OCI-LY7 (cell line): Measurements from ENCODE around the gene LRRC40. TPM values are rescaled to one million over a fixed set of nuclear protein-coding genes. Genes with fewer than 3 reads are reported as not detected.

Source experiments
- BruUV-seq: library from RNA; stranded (reverse); fragments of 400-500 nt; replicated peaks from 2 replicates; lab custom pipeline; 2021; lab: Mats Ljungman, UMichigan
- CTCF ChIA-PET: fragments of 300-600 bp; sonication (Branson Sonifier 250); formaldehyde crosslinking; loops from one replicate; lab custom pipeline; 2022; ENCODE audit warnings: antibody characterized with exemption; ENCODE audit not compliant: unreplicated experiment; lab: Charles Lee
- POLR2A ChIA-PET: fragments of 300-600 bp; sonication (Branson Sonifier 250); formaldehyde crosslinking; loops from one replicate; lab custom pipeline; 2022; ENCODE audit warnings: antibody characterized with exemption; lab: Charles Lee
- DNase-seq: peaks from one replicate; pipeline ENCODE4 v3.0.0-alpha.2; 2015; ENCODE audit warnings: low spot score
- H2AFZ ChIP-seq: fragments of 200-600 bp; sonication (generic), shearing (Covaris generic); 2 replicates; pipeline ENCODE4 v1.6.1; 2014; ENCODE audit warnings: mild to moderate bottlenecking, antibody characterized with exemption, low read length, moderate library complexity
- H3K27ac ChIP-seq: fragments of 200-600 bp; sonication (generic); 2 replicates; pipeline ENCODE4 v1.5.1; 2014; ENCODE audit warnings: mixed run types, low read depth, mild to moderate bottlenecking, moderate library complexity, low read length, inconsistent platforms; ENCODE audit not compliant: poor library complexity, severe bottlenecking
- H3K36me3 ChIP-seq: fragments of 200-600 bp; sonication (generic); 2 replicates; pipeline ENCODE4 v1.6.1; 2014; ENCODE audit warnings: mild to moderate bottlenecking, antibody characterized with exemption, low read length, moderate library complexity, mixed read lengths; ENCODE audit not compliant: insufficient read depth
- H3K4me1 ChIP-seq: fragments of 200-600 bp; sonication (generic); 2 replicates; pipeline ENCODE4 v1.5.1; 2014; ENCODE audit warnings: mild to moderate bottlenecking, low read length; ENCODE audit not compliant: insufficient read depth, poor library complexity, severe bottlenecking
- H3K4me2 ChIP-seq: fragments of 200-600 bp; sonication (generic); 2 replicates; pipeline ENCODE4 v1.6.1; 2014; ENCODE audit warnings: mild to moderate bottlenecking, low read length
- H3K4me3 ChIP-seq: fragments of 200-600 bp; sonication (generic); 2 replicates; pipeline ENCODE4 v1.5.1; 2014; ENCODE audit warnings: mild to moderate bottlenecking, low read depth, low read length; ENCODE audit not compliant: poor library complexity, severe bottlenecking
- H3K79me2 ChIP-seq: fragments of 200-600 bp; sonication (generic); 2 replicates; pipeline ENCODE4 v1.6.1; 2016; ENCODE audit warnings: low read depth, mild to moderate bottlenecking, low read length, moderate library complexity, mixed read lengths; ENCODE audit not compliant: insufficient read depth
- H3K9me2 ChIP-seq: fragments of 200-600 bp; sonication (generic); 2 replicates; pipeline ENCODE4 v1.6.1; 2016; ENCODE audit warnings: mild to moderate bottlenecking, low read length, mixed read lengths; ENCODE audit not compliant: insufficient read depth
- H3K9me3 ChIP-seq: fragments of 200-600 bp; sonication (generic); 2 replicates; pipeline ENCODE4 v1.6.1; 2014; ENCODE audit warnings: mild to moderate bottlenecking, mixed run types, low read length, mixed read lengths
- H4K20me1 ChIP-seq: fragments of 200-600 bp; sonication (generic); 2 replicates; pipeline ENCODE4 v1.6.1; 2014; ENCODE audit warnings: mild to moderate bottlenecking, antibody characterized with exemption, low read length, moderate library complexity, mixed read lengths; ENCODE audit not compliant: insufficient read depth
- CTCF ChIP-seq: fragments of 200-600 bp; sonication (generic); conservative IDR thresholded peaks from 2 replicates; pipeline ENCODE4 v1.5.1; 2014; ENCODE audit warnings: mild to moderate bottlenecking, antibody characterized with exemption, low read length, moderate library complexity, mixed read lengths
- EZH2phosphoT487 ChIP-seq: fragments of 200-600 bp; sonication (generic); IDR thresholded peaks from 2 replicates; pipeline ENCODE4 v1.6.1; 2018; ENCODE audit warnings: low read depth, borderline replicate concordance, mild to moderate bottlenecking, mixed run types, antibody characterized with exemption, low read length, moderate library complexity, mixed read lengths
- intact Hi-C: fragments of 100-400 bp; cut with micrococcal nuclease; formaldehyde crosslinking; loops from one replicate; pipeline ENCODE4 v1.10.0; 2022; ENCODE audit not compliant: unreplicated experiment
- total RNA-seq, 2 experiments: library from RNA; depleted of rRNA in 1 of 2; stranded (reverse); fragments of >200 nt in 1 of 2; shearing (Covaris generic) in 1 of 2; gene quantifications; 2 replicates each; pipeline ENCODE4 v1.2.3, GENCODE V29; 2014 to 2022

The LRRC40 gene
- total RNA-seq, 2 experiments from 2014 or later = 20.3 to 22.0 TPM

GRCh38 chr1:70222716-70223235 lies 17.4 kb upstream of the LRRC40 start:
- Histone ChIP-seq H3K4me1 (peaks cover 66% of the 10 kb centered on the region), H3K9me2 (no peaks in the 10 kb centered on the region), H3K27ac (peak overlapping the region; percentile 92), H3K9me3 (no peaks in the 10 kb centered on the region), H4K20me1 (peaks cover 42% of the 10 kb centered on the region), H3K4me2 (peak overlapping the region; percentile 82), H3K79me2 (peaks cover 97% of the 10 kb centered on the region), H3K4me3 (peak overlapping the region; percentile 90), H2AFZ (no peak overlapping the region), H3K36me3 (peaks cover 68% of the 10 kb centered on the region)
- CTCF ChIA-PET = no interaction called here
- intact Hi-C loops = no loop called here
- POLR2A ChIA-PET = interaction anchor here (0.5 to 5.1 kb wide), 6 partner anchors 9 to 189 kb away, joined by 3 to 92 read pairs (median 3); partner anchors contain the start of genes ANKRD13C and LRRC40
- no TSS peak for BruUV-seq
- DNase-seq = no peak
- TF ChIP-seq CTCF (no peak), EZH2phosphoT487 (no peak)

DNA sequence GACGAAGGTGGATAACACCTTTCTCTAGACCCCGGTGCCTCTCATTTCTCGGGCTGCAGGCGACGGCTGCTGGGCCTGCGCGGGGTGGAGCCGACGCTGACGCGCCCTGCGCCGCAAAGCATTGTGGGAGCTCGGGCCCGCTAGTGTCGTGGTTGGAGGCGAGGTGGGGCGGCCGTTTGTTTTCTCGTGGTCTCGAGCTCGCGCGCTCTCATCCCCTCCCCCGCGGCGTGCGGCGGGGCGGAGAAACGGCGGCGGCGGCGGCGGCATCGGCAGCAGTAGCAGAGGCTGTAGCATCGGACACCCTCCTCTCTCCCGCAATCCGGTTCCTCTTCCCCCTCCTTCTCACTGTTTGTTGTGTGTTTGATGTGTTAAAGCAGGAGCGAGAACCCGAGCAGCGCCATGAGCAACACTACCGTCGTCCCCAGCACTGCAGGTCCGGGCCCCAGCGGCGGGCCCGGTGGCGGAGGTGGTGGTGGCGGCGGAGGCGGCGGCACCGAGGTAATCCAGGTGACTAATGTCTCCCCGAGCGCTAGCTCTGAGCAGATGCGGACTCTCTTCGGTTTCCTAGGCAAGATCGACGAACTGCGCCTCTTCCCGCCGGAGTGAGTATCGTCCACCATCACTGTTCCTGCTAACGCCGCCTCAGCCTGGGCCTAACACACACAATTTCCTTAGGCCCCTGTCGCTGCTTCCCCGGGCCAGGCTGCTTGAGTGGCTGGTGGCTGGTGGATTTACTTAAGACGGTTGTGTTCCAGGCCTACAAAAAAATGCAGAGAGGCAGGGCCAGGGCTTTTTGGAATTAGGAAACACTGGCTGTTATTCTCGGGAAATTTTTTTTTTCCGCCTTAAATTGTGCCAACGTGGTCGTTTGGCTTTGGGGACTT lies 16.1 kb upstream of the LRRC40 start, which contains the start of gene SRSF11:
SRSF11 (plus strand) TSS at position 143 of the 884 bp plus-strand sequence; CDS start at position 400, 257 bp downstream.
- TF ChIP-seq CTCF (peak; percentile 33; the same call in 1 of the 2 replicates), EZH2phosphoT487 (no peak)
- Histone ChIP-seq H3K79me2 (peaks cover 96% of the 10 kb centered on the region), H3K9me3 (no peaks in the 10 kb centered on the region), H3K4me2 (peak within 1 kb of the TSS; percentile 82), H3K36me3 (peaks cover 64% of the 10 kb centered on the region), H3K4me1 (peaks cover 53% of the 10 kb centered on the region), H4K20me1 (peaks cover 29% of the 10 kb centered on the region), H3K27ac (peak within 1 kb of the TSS; percentile 92), H3K4me3 (peak within 1 kb of the TSS; percentile 90), H2AFZ (peak within 1 kb of the TSS; percentile 87), H3K9me2 (no peaks in the 10 kb centered on the region)
- DNase-seq = peak; percentile 95
- BruUV-seq = no TSS peak
- intact Hi-C loops = loop anchor here (1.0 kb wide), 2 partner anchors 16 to 133 kb away; partner anchors contain the start of genes ANKRD13C and LRRC40
- POLR2A ChIA-PET = interaction anchor here (0.7 to 5.1 kb wide), 12 partner anchors 11 to 189 kb away, joined by 3 to 92 read pairs (median 3); partner anchors contain the start of genes ANKRD13C, CTH and LRRC40
- CTCF ChIA-PET = no interaction called here
